OCI-LY7 (cell line): Measurements from ENCODE around the gene ABCA12. TPM values are rescaled to one million over a fixed set of nuclear protein-coding genes. Genes with fewer than 3 reads are reported as not detected.
A peak's percentile ranks its signal among the peaks of the same experiment; 100 is the strongest.

ENCODE experiments used
- BruUV-seq: library from RNA; stranded (reverse); fragments of 400-500 nt; replicated peaks from 2 replicates; lab custom pipeline; 2021; lab: Mats Ljungman, UMichigan
- CTCF ChIA-PET: fragments of 300-600 bp; sonication (Branson Sonifier 250); formaldehyde crosslinking; loops from one replicate; lab custom pipeline; 2022; ENCODE audit warnings: antibody characterized with exemption; ENCODE audit not compliant: unreplicated experiment; lab: Charles Lee
- POLR2A ChIA-PET: fragments of 300-600 bp; sonication (Branson Sonifier 250); formaldehyde crosslinking; loops from one replicate; lab custom pipeline; 2022; ENCODE audit warnings: antibody characterized with exemption; lab: Charles Lee
- DNase-seq: peaks from one replicate; pipeline ENCODE4 v3.0.0-alpha.2; 2015; ENCODE audit warnings: low spot score
- H2AFZ ChIP-seq: fragments of 200-600 bp; sonication (generic), shearing (Covaris generic); 2 replicates; pipeline ENCODE4 v1.6.1; 2014; ENCODE audit warnings: mild to moderate bottlenecking, antibody characterized with exemption, low read length, moderate library complexity
- H3K27ac ChIP-seq: fragments of 200-600 bp; sonication (generic); 2 replicates; pipeline ENCODE4 v1.5.1; 2014; ENCODE audit warnings: mixed run types, low read depth, mild to moderate bottlenecking, moderate library complexity, low read length, inconsistent platforms; ENCODE audit not compliant: poor library complexity, severe bottlenecking
- H3K36me3 ChIP-seq: fragments of 200-600 bp; sonication (generic); 2 replicates; pipeline ENCODE4 v1.6.1; 2014; ENCODE audit warnings: mild to moderate bottlenecking, antibody characterized with exemption, low read length, moderate library complexity, mixed read lengths; ENCODE audit not compliant: insufficient read depth
- H3K4me1 ChIP-seq: fragments of 200-600 bp; sonication (generic); 2 replicates; pipeline ENCODE4 v1.5.1; 2014; ENCODE audit warnings: mild to moderate bottlenecking, low read length; ENCODE audit not compliant: insufficient read depth, poor library complexity, severe bottlenecking
- H3K4me2 ChIP-seq: fragments of 200-600 bp; sonication (generic); 2 replicates; pipeline ENCODE4 v1.6.1; 2014; ENCODE audit warnings: mild to moderate bottlenecking, low read length
- H3K4me3 ChIP-seq: fragments of 200-600 bp; sonication (generic); 2 replicates; pipeline ENCODE4 v1.5.1; 2014; ENCODE audit warnings: mild to moderate bottlenecking, low read depth, low read length; ENCODE audit not compliant: poor library complexity, severe bottlenecking
- H3K79me2 ChIP-seq: fragments of 200-600 bp; sonication (generic); 2 replicates; pipeline ENCODE4 v1.6.1; 2016; ENCODE audit warnings: low read depth, mild to moderate bottlenecking, low read length, moderate library complexity, mixed read lengths; ENCODE audit not compliant: insufficient read depth
- H3K9me2 ChIP-seq: fragments of 200-600 bp; sonication (generic); 2 replicates; pipeline ENCODE4 v1.6.1; 2016; ENCODE audit warnings: mild to moderate bottlenecking, low read length, mixed read lengths; ENCODE audit not compliant: insufficient read depth
- H3K9me3 ChIP-seq: fragments of 200-600 bp; sonication (generic); 2 replicates; pipeline ENCODE4 v1.6.1; 2014; ENCODE audit warnings: mild to moderate bottlenecking, mixed run types, low read length, mixed read lengths
- H4K20me1 ChIP-seq: fragments of 200-600 bp; sonication (generic); 2 replicates; pipeline ENCODE4 v1.6.1; 2014; ENCODE audit warnings: mild to moderate bottlenecking, antibody characterized with exemption, low read length, moderate library complexity, mixed read lengths; ENCODE audit not compliant: insufficient read depth
- EZH2phosphoT487 ChIP-seq: fragments of 200-600 bp; sonication (generic); IDR thresholded peaks from 2 replicates; pipeline ENCODE4 v1.6.1; 2018; ENCODE audit warnings: low read depth, borderline replicate concordance, mild to moderate bottlenecking, mixed run types, antibody characterized with exemption, low read length, moderate library complexity, mixed read lengths
- intact Hi-C: fragments of 100-400 bp; cut with micrococcal nuclease; formaldehyde crosslinking; loops from one replicate; pipeline ENCODE4 v1.10.0; 2022; ENCODE audit not compliant: unreplicated experiment
- total RNA-seq, 2 experiments: library from RNA; depleted of rRNA in 1 of 2; stranded (reverse); fragments of >200 nt in 1 of 2; shearing (Covaris generic) in 1 of 2; gene quantifications; 2 replicates each; pipeline ENCODE4 v1.2.3, GENCODE V29; 2014 to 2022
- TF ChIP-seq, protein P1 (sequence below): fragments of 200-600 bp; sonication (generic); conservative IDR thresholded peaks from 2 replicates; pipeline ENCODE4 v1.5.1; 2014; ENCODE audit warnings: mild to moderate bottlenecking, antibody characterized with exemption, low read length, moderate library complexity, mixed read lengths

The ABCA12 gene
- total RNA-seq, 2 experiments from 2014 or later = not detected

DNA sequence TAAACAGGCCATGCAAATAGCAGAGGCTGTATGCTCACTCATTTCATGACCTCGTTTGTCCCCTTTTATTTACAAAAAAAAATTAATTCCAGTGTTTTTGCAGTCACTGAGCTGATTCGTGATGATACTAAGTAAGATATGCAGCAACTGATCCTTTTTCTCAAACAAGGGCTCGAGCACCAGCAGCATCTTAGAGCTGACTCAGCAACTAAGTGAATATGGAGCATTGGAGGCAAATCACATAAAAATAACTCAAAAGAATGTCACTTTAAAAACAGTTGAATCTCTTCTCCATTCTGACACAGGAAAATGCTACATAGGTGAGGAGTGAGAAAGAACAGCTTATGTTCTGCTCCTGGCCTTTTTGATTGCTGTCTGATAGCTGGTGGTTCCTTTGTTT lies 152.8 kb downstream of the ABCA12 start:
- no peak overlapping the region for H3K4me3 ChIP-seq
- no peaks in the 10 kb centered on the region for H3K36me3 ChIP-seq
- ChIA-PET CTCF (no interaction called here), POLR2A (interaction anchor here (0.8 to 1.5 kb wide), 2 partner anchors 10 to 20 kb away, joined by 3 read pairs; no protein-coding TSS in a partner anchor)
- H3K79me2 ChIP-seq = no peaks in the 10 kb centered on the region
- intact Hi-C loops = no loop called here
- no peaks in the 10 kb centered on the region for H4K20me1 ChIP-seq
- H2AFZ ChIP-seq = no peak overlapping the region
- H3K9me3 ChIP-seq = no peaks in the 10 kb centered on the region
- no peak overlapping the region for H3K4me2 ChIP-seq
- no peaks in the 10 kb centered on the region for H3K9me2 ChIP-seq
- BruUV-seq = no TSS peak
- TF ChIP-seq, protein P1, sequence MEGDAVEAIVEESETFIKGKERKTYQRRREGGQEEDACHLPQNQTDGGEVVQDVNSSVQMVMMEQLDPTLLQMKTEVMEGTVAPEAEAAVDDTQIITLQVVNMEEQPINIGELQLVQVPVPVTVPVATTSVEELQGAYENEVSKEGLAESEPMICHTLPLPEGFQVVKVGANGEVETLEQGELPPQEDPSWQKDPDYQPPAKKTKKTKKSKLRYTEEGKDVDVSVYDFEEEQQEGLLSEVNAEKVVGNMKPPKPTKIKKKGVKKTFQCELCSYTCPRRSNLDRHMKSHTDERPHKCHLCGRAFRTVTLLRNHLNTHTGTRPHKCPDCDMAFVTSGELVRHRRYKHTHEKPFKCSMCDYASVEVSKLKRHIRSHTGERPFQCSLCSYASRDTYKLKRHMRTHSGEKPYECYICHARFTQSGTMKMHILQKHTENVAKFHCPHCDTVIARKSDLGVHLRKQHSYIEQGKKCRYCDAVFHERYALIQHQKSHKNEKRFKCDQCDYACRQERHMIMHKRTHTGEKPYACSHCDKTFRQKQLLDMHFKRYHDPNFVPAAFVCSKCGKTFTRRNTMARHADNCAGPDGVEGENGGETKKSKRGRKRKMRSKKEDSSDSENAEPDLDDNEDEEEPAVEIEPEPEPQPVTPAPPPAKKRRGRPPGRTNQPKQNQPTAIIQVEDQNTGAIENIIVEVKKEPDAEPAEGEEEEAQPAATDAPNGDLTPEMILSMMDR = no peak
- no peak for TF ChIP-seq EZH2phosphoT487
- H3K4me1 ChIP-seq = no peaks in the 10 kb centered on the region
- H3K27ac ChIP-seq = no peak overlapping the region
- no peak for DNase-seq

DNA sequence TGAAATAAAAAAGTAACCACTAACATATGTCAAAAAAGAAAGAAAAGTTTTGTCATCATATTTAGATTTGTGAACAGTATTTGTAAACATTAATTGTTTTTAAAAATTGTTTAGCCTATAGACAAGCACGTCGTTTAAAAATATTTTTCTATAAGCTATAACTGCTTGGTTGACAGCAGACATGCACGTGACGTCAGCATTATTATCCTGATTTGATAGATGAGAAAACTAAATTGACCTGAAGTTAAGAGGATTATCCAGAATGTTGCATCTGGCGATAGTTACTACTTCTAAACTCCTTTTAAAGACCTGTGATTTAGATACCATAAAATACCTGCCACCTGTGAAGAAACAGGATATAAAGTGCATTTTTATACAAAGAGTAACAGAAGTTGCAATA lies 172.0 kb downstream of the ABCA12 start:
- H3K9me2 ChIP-seq = no peaks in the 10 kb centered on the region
- H3K79me2 ChIP-seq = no peaks in the 10 kb centered on the region
- no TSS peak for BruUV-seq
- H3K4me1 ChIP-seq = no peaks in the 10 kb centered on the region
- ChIA-PET CTCF (no interaction called here), POLR2A (interaction anchor here (0.9 kb wide), 1 partner anchor 19 kb away, joined by 3 read pairs; no protein-coding TSS in a partner anchor)
- H3K9me3 ChIP-seq = no peaks in the 10 kb centered on the region
- H3K4me2 ChIP-seq = no peak overlapping the region
- intact Hi-C loops = no loop called here
- H2AFZ ChIP-seq = no peak overlapping the region
- no peaks in the 10 kb centered on the region for H3K36me3 ChIP-seq
- TF ChIP-seq EZH2phosphoT487 = no peak
- no peak overlapping the region for H3K4me3 ChIP-seq
- H4K20me1 ChIP-seq = no peaks in the 10 kb centered on the region
- no peak for DNase-seq
- H3K27ac ChIP-seq = no peak overlapping the region

DNA sequence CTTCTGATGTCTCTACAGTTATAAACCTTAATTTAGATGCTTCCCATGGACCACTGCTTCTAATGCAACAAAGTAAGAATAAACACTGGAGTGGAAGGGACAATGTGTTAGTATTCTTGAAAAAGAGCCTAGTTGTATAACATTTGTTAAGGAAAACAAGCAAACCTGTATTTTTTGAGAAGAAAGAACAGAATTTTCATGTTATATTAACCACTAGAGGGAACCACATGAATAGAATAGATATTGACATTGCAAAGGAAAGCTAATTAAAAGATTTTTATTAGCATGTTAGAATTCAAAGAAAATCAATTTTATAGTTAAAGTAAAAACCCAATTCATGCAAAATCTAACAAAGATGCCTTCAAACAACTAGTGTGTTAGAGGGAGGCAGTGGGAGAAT lies 177.7 kb downstream of the ABCA12 start:
- BruUV-seq = no TSS peak

More for the DNA sequence above, 177.7 kb downstream of the ABCA12 start:
- DNase-seq = peak; percentile 3
- Histone ChIP-seq H3K36me3 (no peaks in the 10 kb centered on the region), H3K9me2 (no peaks in the 10 kb centered on the region), H3K4me1 (no peaks in the 10 kb centered on the region), H2AFZ (no peak overlapping the region), H3K9me3 (no peaks in the 10 kb centered on the region), H3K4me2 (no peak overlapping the region), H3K79me2 (no peaks in the 10 kb centered on the region), H3K4me3 (no peak overlapping the region), H3K27ac (no peak overlapping the region), H4K20me1 (no peaks in the 10 kb centered on the region)
- POLR2A ChIA-PET = interaction anchor here (0.5 to 1.1 kb wide), 2 partner anchors 84 to 247 kb away, joined by 3 read pairs; no protein-coding TSS in a partner anchor
- intact Hi-C loops = no loop called here
- TF ChIP-seq, protein P1 = peak; percentile 63
- no peak for TF ChIP-seq EZH2phosphoT487
- CTCF ChIA-PET = no interaction called here
